Measurements from ENCODE around the gene GOLGA8O.
"Not testable (repeated sequence)": the region's sequence is repeated elsewhere in the genome, so short reads cannot be mapped to it uniquely, and the experiment has no call there.

GOLGA8O gene

DNA sequence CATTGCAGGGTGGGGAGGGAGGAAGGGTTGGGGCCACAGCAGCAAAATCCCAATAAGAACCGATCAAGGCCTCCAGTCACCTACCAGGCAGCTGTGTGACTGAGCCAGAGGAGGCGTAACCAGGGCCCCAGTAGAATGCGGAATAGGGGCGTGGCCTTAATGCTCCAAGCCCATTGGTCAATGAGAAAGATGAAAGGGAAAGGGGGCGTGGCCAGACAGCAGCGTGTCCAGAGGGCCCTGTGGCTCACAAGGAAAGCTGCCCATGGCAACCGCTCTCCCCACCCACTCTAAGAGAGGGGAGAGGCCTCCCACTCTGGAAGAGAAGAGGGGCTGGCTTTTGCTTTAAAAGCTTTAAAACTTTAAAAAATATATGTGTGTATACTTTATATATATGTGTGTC is at the start of gene GOLGA8O:
Gene GOLGA8O, minus strand, starts transcription at position 101 of the 400 bp plus-strand sequence. Its CDS starts 98 bp downstream, at position 3.
- DNase-seq = not testable (repeated sequence)

DNA sequence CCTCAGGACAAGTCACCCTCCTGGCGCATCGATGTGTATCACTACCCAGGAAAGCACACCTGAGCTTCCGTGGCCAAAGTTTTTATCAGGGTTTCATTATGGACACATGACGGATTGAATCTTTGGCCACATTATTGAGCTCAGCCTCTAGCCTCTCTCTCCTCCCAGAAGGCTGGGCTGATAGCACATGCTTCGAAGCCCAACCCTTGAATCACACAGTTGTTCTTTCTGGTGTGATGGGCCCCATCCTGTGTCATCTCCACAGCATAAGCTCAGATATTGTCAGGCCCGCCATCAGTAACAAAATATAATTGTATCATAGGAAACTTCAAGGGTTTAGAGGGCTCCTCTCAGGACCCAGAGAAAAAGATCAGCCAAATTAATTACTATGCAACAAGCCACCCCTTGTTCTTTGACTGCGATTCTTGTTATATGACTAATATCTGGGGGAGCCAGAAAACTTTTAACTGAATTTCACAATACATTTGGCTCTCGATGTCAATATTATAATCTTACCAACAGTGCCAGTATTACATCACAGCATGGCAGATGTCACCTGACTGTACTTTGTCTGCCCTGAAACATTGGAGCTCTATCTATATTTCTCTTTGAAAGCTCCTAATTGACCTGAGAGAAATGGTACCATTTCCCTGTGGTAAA is 48.8 kb upstream of the GOLGA8O start:
- not testable (repeated sequence) for DNase-seq

DNA sequence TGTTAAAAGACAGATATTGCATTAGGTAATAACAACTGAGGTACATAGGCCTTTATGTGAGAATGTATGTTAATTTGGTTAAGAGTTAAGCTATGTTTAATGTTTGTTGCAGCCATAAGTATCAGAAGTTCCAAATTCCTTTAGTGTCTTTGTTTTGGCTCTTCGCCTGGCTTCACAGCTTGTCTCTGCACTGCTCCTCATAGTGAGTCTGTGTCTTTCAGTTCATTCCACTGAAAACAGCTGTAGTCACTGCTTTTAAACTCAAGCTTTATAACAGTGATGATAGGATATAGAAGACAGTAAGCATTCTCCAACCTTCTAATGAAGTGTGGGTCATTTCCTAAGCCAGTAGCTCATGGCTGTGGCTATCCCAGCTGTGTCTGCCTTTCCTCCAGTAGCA is 47.5 kb upstream of the GOLGA8O start:
- not testable (repeated sequence) for DNase-seq

DNA sequence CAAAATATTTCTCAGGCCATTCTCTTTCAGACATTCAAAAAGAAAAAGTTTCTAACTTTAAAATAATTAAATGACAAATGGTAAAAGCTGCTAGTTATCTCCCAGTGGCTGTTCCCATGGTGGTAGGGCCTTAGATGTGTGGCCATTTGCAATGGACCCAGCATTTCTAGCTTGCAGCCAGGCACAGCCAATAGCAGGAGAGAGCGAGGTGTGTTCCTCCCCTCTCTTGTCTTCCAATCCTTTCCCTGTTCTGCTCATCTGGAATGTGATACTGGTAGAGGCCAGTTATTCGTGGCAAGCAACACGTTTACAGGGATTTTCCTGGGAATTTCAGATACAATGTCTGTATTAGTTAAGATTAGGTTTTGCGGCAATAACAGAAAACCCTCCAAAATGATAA is 37.3 kb upstream of the GOLGA8O start:
- not testable (repeated sequence) for DNase-seq

DNA sequence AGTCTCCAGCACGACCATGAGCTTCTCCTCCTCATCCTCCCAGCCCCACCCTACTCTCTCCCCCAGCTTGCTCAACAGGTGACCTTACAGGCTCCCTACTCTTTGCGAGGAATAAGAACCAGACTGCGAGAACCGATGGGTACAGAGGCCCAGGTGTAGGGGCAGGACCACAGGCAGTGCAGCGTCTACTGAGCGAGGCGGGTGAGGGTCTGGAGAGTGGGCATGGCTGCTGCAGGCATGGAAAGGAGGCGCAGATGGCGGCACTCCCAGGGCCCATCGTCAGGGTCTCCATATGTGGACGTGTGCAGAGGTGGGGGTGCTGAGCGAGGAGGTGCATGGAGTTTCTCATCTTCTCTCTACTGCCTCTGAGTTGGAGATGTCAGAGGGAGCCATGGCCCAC is 31.0 kb upstream of the GOLGA8O start:
- not testable (repeated sequence) for DNase-seq

- not testable (repeated sequence) for DNase-seq
These were observed 27.9 kb upstream of the GOLGA8O start for GRCh38 chr15:32483377-32483776.

DNA sequence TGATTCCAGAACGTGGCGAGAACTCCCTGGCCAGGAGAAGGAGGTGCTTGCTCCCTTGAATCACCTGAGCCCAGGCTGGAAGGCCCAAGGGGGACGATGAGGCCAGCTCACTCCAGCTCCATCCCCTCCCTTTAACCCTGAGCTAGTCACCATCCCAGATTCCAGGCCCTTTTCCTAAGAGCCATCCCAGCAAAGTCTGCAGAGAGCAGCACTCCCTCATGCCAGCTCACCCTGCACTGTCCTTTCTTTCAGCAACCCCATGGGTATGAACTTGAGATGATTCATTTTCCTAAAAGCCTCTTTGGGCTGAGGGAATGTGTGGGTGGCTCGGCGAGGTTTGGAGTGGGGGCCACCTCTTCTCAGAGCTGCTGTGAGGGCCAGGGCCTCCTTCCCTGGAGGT is 26.2 kb upstream of the GOLGA8O start:
- not testable (repeated sequence) for DNase-seq

DNA sequence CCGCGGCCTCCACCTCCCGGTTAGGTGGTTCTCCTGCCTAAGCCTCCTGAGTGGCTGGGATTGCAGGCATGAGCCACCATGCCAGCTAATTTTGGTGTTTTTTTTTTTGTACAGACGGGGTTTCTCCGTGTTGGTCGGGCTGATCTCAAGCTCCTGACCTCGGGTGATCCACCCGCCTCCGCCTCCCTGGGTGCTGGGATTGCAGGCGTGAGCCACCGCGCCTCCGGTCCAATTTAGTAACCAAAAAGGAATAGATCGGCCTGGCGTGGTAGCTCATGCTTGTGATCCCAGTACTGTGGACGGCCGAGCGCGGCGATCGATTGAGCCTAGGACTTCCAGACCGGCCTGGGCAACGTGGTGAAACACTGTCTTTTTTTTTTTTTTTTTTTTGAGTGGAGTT is 12.6 kb upstream of the GOLGA8O start:
- not testable (repeated sequence) for DNase-seq

GRCh38 chr15:32440445-32440977 is 14.9 kb downstream of the GOLGA8O start:
- not testable (repeated sequence) for DNase-seq

- not testable (repeated sequence) for DNase-seq
These were observed 21.1 kb downstream of the GOLGA8O start for GRCh38 chr15:32434102-32434963.

DNA sequence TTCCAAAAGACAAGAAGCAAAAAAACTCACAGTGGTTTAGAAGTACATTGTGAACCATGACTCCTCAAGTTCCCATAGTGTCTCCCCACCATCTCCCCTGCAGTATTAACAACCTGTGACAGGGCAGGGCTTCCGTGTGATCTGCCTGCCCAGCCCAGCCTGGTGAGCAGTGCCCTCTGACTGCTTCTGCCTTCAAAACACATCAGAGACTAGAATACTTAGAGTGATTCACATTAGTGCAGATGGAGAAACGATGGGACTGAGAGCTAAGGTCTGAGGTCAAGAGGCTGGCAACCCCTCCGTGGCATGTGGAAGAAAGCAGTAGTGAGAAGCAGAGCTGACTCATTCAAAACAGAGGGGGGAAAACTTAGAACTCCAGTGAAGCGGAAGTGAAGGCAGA is 27.8 kb downstream of the GOLGA8O start:
- not testable (repeated sequence) for DNase-seq

- not testable (repeated sequence) for DNase-seq
These were observed 28.9 kb downstream of the GOLGA8O start for GRCh38 chr15:32426511-32426910.

GRCh38 chr15:32407903-32408302 is 47.5 kb downstream of the GOLGA8O start:
- not testable (repeated sequence) for DNase-seq

- DNase-seq = not testable (repeated sequence)
These were observed 52.2 kb downstream of the GOLGA8O start, which contains the start of gene GOLGA8K for GRCh38 chr15:32403192-32403591. Gene GOLGA8K (minus strand): TSS chr15:32403292. CDS start chr15:32403194, 98 bp downstream.

- DNase-seq = not testable (repeated sequence)
These were observed 58.9 kb downstream of the GOLGA8O start for GRCh38 chr15:32396522-32396921.
